Measurements from ENCODE around the gene TMEM62.

The TMEM62 gene

GRCh38 chr15:43226436-43227305 is 93.3 kb downstream of the TMEM62 start:
- in situ Hi-C loops (cut with HindIII; ENCODE audit: low sequenced_read_pairs): no loop called here

- in situ Hi-C loops (cut with HindIII; ENCODE audit: low sequenced_read_pairs): no loop called here
These were observed 96.6 kb downstream of the TMEM62 start for GRCh38 chr15:43229977-43230376.

- in situ Hi-C loops (cut with HindIII; ENCODE audit: low sequenced_read_pairs): no loop called here
These were observed 97.3 kb downstream of the TMEM62 start for GRCh38 chr15:43230640-43231115.

GRCh38 chr15:43232289-43232874 is 99.0 kb downstream of the TMEM62 start:
- in situ Hi-C loops (cut with HindIII; ENCODE audit: low sequenced_read_pairs): no loop called here
